ENCODE data around the gene PDE1A.

GRCh38 chr2:182345384-182345783, 81.5 kb downstream of the PDE1A start:
- TF ChIP-seq CTCF (IDR thresholded peaks at IDR 0.05): no peak
- TF ChIP-seq POLR2A (IDR thresholded peaks at IDR 0.05): no peak

Data from right lobe of liver (tissue), 4 donors.